GM21786 (cell line): ENCODE measurements around the gene PIGBOS1.
"Not testable (repeated sequence)": the region's sequence is repeated elsewhere in the genome, so short reads cannot be mapped to it uniquely, and the experiment has no call there.

ENCODE experiments used
- ATAC-seq: cut with Tn5 transposase; IDR thresholded peaks from one replicate; pipeline ENCODE4 v1.9.1; 2021; ENCODE audit not compliant: unreplicated experiment

Gene PIGBOS1

GRCh38 chr15:55297315-55297714, 21.6 kb downstream of the PIGBOS1 start:
- no peak for ATAC-seq

GRCh38 chr15:55290528-55291057, 28.3 kb downstream of the PIGBOS1 start:
- peak; percentile 68 for ATAC-seq

- peak; percentile 64 for ATAC-seq
These were observed 29.0 kb downstream of the PIGBOS1 start, which contains the start of gene RAB27A for GRCh38 chr15:55289746-55290527. Gene RAB27A (minus strand): TSS chr15:55289813. CDS start chr15:55234934, 54,879 bp downstream.

GRCh38 chr15:55289011-55289745, 29.7 kb downstream of the PIGBOS1 start:
- peak; percentile 25 for ATAC-seq

- ATAC-seq = no peak
These were observed 30.8 kb downstream of the PIGBOS1 start for GRCh38 chr15:55288006-55288717.

GRCh38 chr15:55286442-55287189, 32.3 kb downstream of the PIGBOS1 start:
- ATAC-seq = not testable (repeated sequence)

GRCh38 chr15:55284426-55284825, 34.5 kb downstream of the PIGBOS1 start:
- ATAC-seq = no peak

GRCh38 chr15:55283379-55284147, 35.4 kb downstream of the PIGBOS1 start:
- no peak for ATAC-seq

GRCh38 chr15:55282284-55282833, 36.6 kb downstream of the PIGBOS1 start:
- no peak for ATAC-seq

GRCh38 chr15:55281517-55282228, 37.2 kb downstream of the PIGBOS1 start:
- ATAC-seq = no peak

- ATAC-seq = not testable (repeated sequence)
These were observed 38.3 kb downstream of the PIGBOS1 start for GRCh38 chr15:55280589-55280988.

- peak; percentile 79 for ATAC-seq
These were observed 39.1 kb downstream of the PIGBOS1 start for GRCh38 chr15:55279746-55280351.

- no peak for ATAC-seq
These were observed 39.7 kb downstream of the PIGBOS1 start for GRCh38 chr15:55279100-55279745.

- ATAC-seq = no peak
These were observed 41.2 kb downstream of the PIGBOS1 start for GRCh38 chr15:55277715-55278114.

- peak; percentile 54 for ATAC-seq
These were observed 41.8 kb downstream of the PIGBOS1 start for GRCh38 chr15:55277116-55277564.

GRCh38 chr15:55276324-55276723, 42.6 kb downstream of the PIGBOS1 start:
- no peak for ATAC-seq

GRCh38 chr15:55270291-55270690, 48.6 kb downstream of the PIGBOS1 start:
- ATAC-seq = no peak

- ATAC-seq = no peak
These were observed 50.7 kb downstream of the PIGBOS1 start for GRCh38 chr15:55268176-55268695.
